Measurements from ENCODE around the gene ARHGEF7. TPM values are rescaled to one million over a fixed set of nuclear protein-coding genes. Genes with fewer than 3 reads are reported as not detected.

Gene ARHGEF7
- total RNA-seq, 1 donor from 2014 or later: 63.2 TPM

GRCh38 chr13:111272117-111272516, 157.0 kb downstream of the ARHGEF7 start:
- Histone ChIP-seq H3K36me3 (peaks cover 71% of the 10 kb centered on the region), H3K27me3 (no peaks in the 10 kb centered on the region), H3K4me3 (no peak overlapping the region), H3K27ac (no peak overlapping the region), H3K4me1 (no peaks in the 10 kb centered on the region), H3K9me3 (no peaks in the 10 kb centered on the region)
- intact Hi-C loops (cut with DNase I): no loop called here
- ATAC-seq (no peak), DNase-seq (no peak)
- TF ChIP-seq, protein P1, sequence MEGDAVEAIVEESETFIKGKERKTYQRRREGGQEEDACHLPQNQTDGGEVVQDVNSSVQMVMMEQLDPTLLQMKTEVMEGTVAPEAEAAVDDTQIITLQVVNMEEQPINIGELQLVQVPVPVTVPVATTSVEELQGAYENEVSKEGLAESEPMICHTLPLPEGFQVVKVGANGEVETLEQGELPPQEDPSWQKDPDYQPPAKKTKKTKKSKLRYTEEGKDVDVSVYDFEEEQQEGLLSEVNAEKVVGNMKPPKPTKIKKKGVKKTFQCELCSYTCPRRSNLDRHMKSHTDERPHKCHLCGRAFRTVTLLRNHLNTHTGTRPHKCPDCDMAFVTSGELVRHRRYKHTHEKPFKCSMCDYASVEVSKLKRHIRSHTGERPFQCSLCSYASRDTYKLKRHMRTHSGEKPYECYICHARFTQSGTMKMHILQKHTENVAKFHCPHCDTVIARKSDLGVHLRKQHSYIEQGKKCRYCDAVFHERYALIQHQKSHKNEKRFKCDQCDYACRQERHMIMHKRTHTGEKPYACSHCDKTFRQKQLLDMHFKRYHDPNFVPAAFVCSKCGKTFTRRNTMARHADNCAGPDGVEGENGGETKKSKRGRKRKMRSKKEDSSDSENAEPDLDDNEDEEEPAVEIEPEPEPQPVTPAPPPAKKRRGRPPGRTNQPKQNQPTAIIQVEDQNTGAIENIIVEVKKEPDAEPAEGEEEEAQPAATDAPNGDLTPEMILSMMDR (IDR thresholded peaks at IDR 0.05): no peak

DNA sequence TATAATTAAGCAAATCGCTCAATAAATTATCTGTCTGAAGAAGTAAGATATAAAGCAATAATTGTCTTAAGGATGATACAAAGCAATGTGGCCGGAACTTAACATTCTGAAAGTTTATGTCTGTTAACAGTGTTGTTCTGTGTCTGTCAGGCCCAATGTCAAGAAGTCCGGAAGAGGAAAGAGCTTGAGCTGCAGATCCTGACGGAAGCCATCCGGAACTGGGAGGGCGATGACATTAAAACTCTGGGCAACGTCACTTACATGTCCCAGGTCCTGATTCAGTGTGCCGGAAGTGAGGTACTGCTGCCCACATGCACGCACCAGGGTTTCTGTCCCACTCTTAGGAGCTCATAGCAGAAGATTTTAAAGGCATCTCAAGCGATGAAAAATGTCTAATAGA, 160.3 kb downstream of the ARHGEF7 start:
- intact Hi-C loops (cut with DNase I): no loop called here
- no peaks in the 10 kb centered on the region for H3K4me1 ChIP-seq
- peaks cover 68% of the 10 kb centered on the region for H3K36me3 ChIP-seq
- DNase-seq: no peak
- no peaks in the 10 kb centered on the region for H3K9me3 ChIP-seq
- no peak overlapping the region for H3K4me3 ChIP-seq
- no peak overlapping the region for H3K27ac ChIP-seq
- no peak for ATAC-seq
- H3K27me3 ChIP-seq: no peaks in the 10 kb centered on the region
- TF ChIP-seq, protein P1 (IDR thresholded peaks at IDR 0.05): no peak

GRCh38 chr13:111275995-111276618, 161.0 kb downstream of the ARHGEF7 start:
- Histone ChIP-seq H3K9me3 (no peaks in the 10 kb centered on the region), H3K27ac (no peak overlapping the region), H3K4me1 (peaks cover under 1% of the 10 kb centered on the region), H3K36me3 (peaks cover 75% of the 10 kb centered on the region), H3K4me3 (no peak overlapping the region), H3K27me3 (no peaks in the 10 kb centered on the region)
- TF ChIP-seq, protein P1 (IDR thresholded peaks at IDR 0.05): no peak
- intact Hi-C loops (cut with DNase I): no loop called here
- ATAC-seq (no peak), DNase-seq (no peak)

GRCh38 chr13:111278258-111278657, 163.1 kb downstream of the ARHGEF7 start:
- intact Hi-C loops (cut with DNase I): no loop called here
- DNase-seq: no peak
- H3K36me3 ChIP-seq: peaks cover 88% of the 10 kb centered on the region
- H3K4me1 ChIP-seq: peaks cover 5% of the 10 kb centered on the region
- H3K27ac ChIP-seq: no peak overlapping the region
- ATAC-seq: no peak
- no peaks in the 10 kb centered on the region for H3K27me3 ChIP-seq
- no peaks in the 10 kb centered on the region for H3K9me3 ChIP-seq
- TF ChIP-seq, protein P1 (IDR thresholded peaks at IDR 0.05): no peak
- no peak overlapping the region for H3K4me3 ChIP-seq

GRCh38 chr13:111278743-111279652, 163.9 kb downstream of the ARHGEF7 start:
- peaks cover 88% of the 10 kb centered on the region for H3K36me3 ChIP-seq
- no peak for ATAC-seq
- H3K27me3 ChIP-seq: no peaks in the 10 kb centered on the region
- peaks cover 5% of the 10 kb centered on the region for H3K4me1 ChIP-seq
- no peak overlapping the region for H3K27ac ChIP-seq
- H3K4me3 ChIP-seq: no peak overlapping the region
- H3K9me3 ChIP-seq: no peaks in the 10 kb centered on the region
- intact Hi-C loops (cut with DNase I): no loop called here
- no peak for DNase-seq
- TF ChIP-seq, protein P1 (IDR thresholded peaks at IDR 0.05): no peak
